K562 (cell line): Measurements from ENCODE around the gene EFNA1. TPM values are rescaled to one million over a fixed set of nuclear protein-coding genes. Genes with fewer than 3 reads are reported as not detected.

Experiments
- ATAC-seq: fragments of 200-7000 bp; cut with Tn5 transposase; 3 replicates; pipeline ENCODE4 v1.9.1; 2020; ENCODE audit warnings: moderate library complexity
- BruUV-seq: library from RNA; stranded (reverse); fragments of 400-500 nt; replicated peaks from 2 replicates; lab custom pipeline; 2021; lab: Mats Ljungman, UMichigan
- CTCF ChIA-PET: fragments of 300-600 bp; formaldehyde crosslinking; extraction: SDS; loops from one replicate; lab custom pipeline; 2021; ENCODE audit warnings: low intra/inter-chr PET ratio; lab: Yijun Ruan, JAX
- POLR2A ChIA-PET: fragments of 300-600, 350-650 bp; sonication (Branson Sonifier 250); formaldehyde crosslinking; extraction: SDS; loops from one replicate; lab custom pipeline; 2021; ENCODE audit warnings: antibody characterized with exemption, inconsistent platforms; lab: Yijun Ruan, JAX
- DNase-seq, 4 experiments: peaks; one replicate each; pipeline versions ENCODE4 v3.0.0 to v3.0.0-alpha.2; 2011 to 2018; ENCODE audit warnings: low spot score in 3 of 4, mixed read lengths in 3 of 4; ENCODE audit errors: extremely low read depth in 1 of 4
- FAIRE-seq: peaks from 2 replicates; lab custom pipeline; 2011; peaks lifted over from hg19 to GRCh38; lab: Jason Lieb, UNC
- H2AFZ ChIP-seq: 2 replicates; pipeline ENCODE4 v1.6.0; 2011; ENCODE audit warnings: low read depth, low read length, control low read depth, inconsistent platforms
- H3K27ac ChIP-seq: fragments of 200-600 bp; 3 replicates; pipeline ENCODE4 v1.8.0; 2011; ENCODE audit warnings: low read depth, mild to moderate bottlenecking, control low read depth, inconsistent platforms, low read length, moderate library complexity, mixed read lengths; ENCODE audit errors: extremely low read depth
- H3K27me3 ChIP-seq, 2 experiments: fragments of 300-600 bp in 1 of 2; 2 replicates in 1 of 2; 3 replicates in 1 of 2; pipeline versions ENCODE4 v1.6.0 to v1.8.0; 2011; ENCODE audit warnings: inconsistent platforms in 2 of 2, low read length in 2 of 2, mild to moderate bottlenecking in 1 of 2, mixed read lengths in 1 of 2, moderate library complexity in 1 of 2; ENCODE audit not compliant: control insufficient read depth in 2 of 2, insufficient read depth in 2 of 2
- H3K36me3 ChIP-seq: fragments of 300-600 bp; 3 replicates; pipeline ENCODE4 v1.8.0; 2011; ENCODE audit warnings: mild to moderate bottlenecking, low read length, inconsistent platforms; ENCODE audit not compliant: control insufficient read depth, insufficient read depth
- H3K4me1 ChIP-seq, 2 experiments: fragments of 200-600 bp in 1 of 2; replicated peaks in 1 of 2; 2 replicates in 1 of 2; 3 replicates in 1 of 2; pipeline versions ENCODE4 v1.5.1 to v1.8.0; 2011; ENCODE audit warnings: inconsistent platforms in 2 of 2, low read length in 2 of 2, mild to moderate bottlenecking in 1 of 2, mixed read lengths in 1 of 2, moderate library complexity in 1 of 2; ENCODE audit not compliant: control insufficient read depth in 2 of 2, insufficient read depth in 2 of 2
- H3K4me2 ChIP-seq: 2 replicates; pipeline ENCODE4 v1.6.1; 2011; ENCODE audit warnings: low read length, control low read depth, inconsistent platforms, mixed read lengths; ENCODE audit not compliant: insufficient read depth
- H3K4me3 ChIP-seq: fragments of 200-600 bp; sonication (generic), shearing (Covaris generic); 2 replicates; pipeline ENCODE4 v1.5.1; 2016; ENCODE audit warnings: control low read depth, inconsistent platforms
- H3K79me2 ChIP-seq: fragments of 200-600 bp; 3 replicates; pipeline ENCODE4 v1.8.0; 2011; ENCODE audit warnings: low read length, inconsistent platforms; ENCODE audit not compliant: control insufficient read depth, insufficient read depth
- H3K9ac ChIP-seq, 2 experiments: 2 replicates each; pipeline versions ENCODE4 v1.6.0 to v1.6.1; 2011; ENCODE audit warnings: low read depth in 2 of 2, low read length in 2 of 2, control low read depth in 1 of 2, inconsistent platforms in 1 of 2, mild to moderate bottlenecking in 1 of 2, mixed read lengths in 1 of 2; ENCODE audit not compliant: insufficient read depth in 1 of 2
- H3K9me1 ChIP-seq: one replicate; pipeline ENCODE4 v1.6.0; 2011; ENCODE audit warnings: inconsistent platforms, mild to moderate bottlenecking, low read length, moderate library complexity; ENCODE audit not compliant: control insufficient read depth, insufficient read depth
- H3K9me3 ChIP-seq: replicated peaks from 2 replicates; pipeline ENCODE4 v1.5.1; 2011; ENCODE audit warnings: low read depth, low read length, inconsistent platforms; ENCODE audit not compliant: control insufficient read depth, insufficient read depth
- H4K20me1 ChIP-seq: replicated peaks from 2 replicates; pipeline ENCODE4 v1.6.1; 2011; ENCODE audit warnings: low read length, inconsistent platforms, mixed read lengths; ENCODE audit not compliant: control insufficient read depth, insufficient read depth
- ASH1L ChIP-seq: fragments of 450-650 bp; IDR thresholded peaks from 2 replicates; pipeline ENCODE4 v1.6.1; 2018; ENCODE audit warnings: borderline replicate concordance, mild to moderate bottlenecking, low read depth; ENCODE audit not compliant: partially characterized antibody
- CBX3 ChIP-seq, 2 experiments: IDR thresholded peaks; 1 replicate in 1 of 2; 2 replicates in 1 of 2; pipeline ENCODE4 v1.6.1; 2012; ENCODE audit warnings: inconsistent platforms in 2 of 2, low read length in 2 of 2, borderline replicate concordance in 1 of 2, control low read depth in 1 of 2
- CREB3L1 ChIP-seq: fragments of 450-650 bp; IDR thresholded peaks from 2 replicates; pipeline ENCODE4 v1.6.1; 2014; ENCODE audit warnings: low read depth, mild to moderate bottlenecking, moderate library complexity, borderline replicate concordance
- CREM ChIP-seq: IDR thresholded peaks from 2 replicates; pipeline ENCODE4 v1.6.1; 2014; ENCODE audit warnings: antibody characterized with exemption, low read depth
- E2F3 ChIP-seq: fragments of 250-450 bp; sonication (Bioruptor Pico); IDR thresholded peaks from 2 replicates; pipeline ENCODE4 v1.4.0; 2020; ENCODE audit warnings: mild to moderate bottlenecking
- ETV5 ChIP-seq: sonication (generic); formaldehyde crosslinking; IDR thresholded peaks from 2 replicates; pipeline ENCODE4 v1.4.0; 2020; ENCODE audit warnings: low read depth, mild to moderate bottlenecking, missing genetic modification reagents
- ETV6 ChIP-seq, 3 experiments: fragments of 150-350 bp in 1 of 3; sonication (generic) in 1 of 3; formaldehyde crosslinking in 1 of 3; IDR thresholded peaks; 2 replicates each; pipeline versions ENCODE4 v1.6.1 to v1.8.0; 2014 to 2022; ENCODE audit warnings: borderline replicate concordance in 2 of 3, low read depth in 2 of 3, antibody characterized with exemption in 1 of 3, low read length in 1 of 3, mild to moderate bottlenecking in 1 of 3, missing genetic modification reagents in 1 of 3
- KLF10 ChIP-seq: fragments of 250-450 bp; sonication (Bioruptor Pico); IDR thresholded peaks from 2 replicates; pipeline ENCODE4 v1.6.1; 2021; ENCODE audit warnings: matching md5 sums
- MEIS2 ChIP-seq: fragments of 450-650 bp; IDR thresholded peaks from 2 replicates; pipeline ENCODE4 v1.6.1; 2014; ENCODE audit warnings: mild to moderate bottlenecking; ENCODE audit not compliant: partially characterized antibody
- NR3C1 ChIP-seq: sonication (generic); formaldehyde crosslinking; IDR thresholded peaks from 2 replicates; pipeline ENCODE4 v1.8.1; 2022; ENCODE audit warnings: missing genetic modification reagents
- SIN3A ChIP-seq, 2 experiments: fragments of 150-350 bp in 1 of 2; IDR thresholded peaks; 2 replicates each; pipeline ENCODE4 v1.6.1; 2011 to 2016; ENCODE audit warnings: borderline replicate concordance in 2 of 2, low read depth in 2 of 2, low read length in 2 of 2, mild to moderate bottlenecking in 2 of 2, moderate library complexity in 2 of 2; ENCODE audit not compliant: control insufficient read depth in 1 of 2
- WGBS: fragments of 100-300 bp; shearing (Covaris generic); methylation state at CpG from one replicate; pipeline ENCODE4 v1.1.6; 2016; ENCODE audit warnings: low coverage, mixed read lengths; ENCODE audit not compliant: insufficient coverage; ENCODE audit errors: missing lambda C conversion rate; 5-methylcytosine and 5-hydroxymethylcytosine counted together
- in situ Hi-C: fragments of 300-500 bp; cut with MboI; formaldehyde crosslinking; loops from 4 replicates; pipeline ENCODE4 v1.15.0; 2018; ENCODE audit warnings: inconsistent platforms, mixed read lengths
- intact Hi-C: fragments of 100-400 bp; cut with micrococcal nuclease; formaldehyde crosslinking; loops from 2 replicates; pipeline ENCODE4 v1.14.2; 2022
- polyA plus RNA-seq, 8 experiments: library from polyadenylated mRNA; depleted of rRNA in 4 of 8; stranded (reverse) in 5 of 8; unstranded in 3 of 8; fragments of >200 nt; fragmentation: Nextera tagmentation in 2 of 8; fragmentation: Illumina TruSeq in 1 of 8; extraction: Ambion mirVana in 2 of 8; extraction: Trizol in 1 of 8; gene quantifications; 2 replicates each; pipeline versions ENCODE4 v1.2.1 to v1.2.3, GENCODE V29; 2011 to 2014; ENCODE audit warnings: inconsistent platforms in 1 of 8, missing spikeins in 1 of 8
- total RNA-seq, 7 experiments: library from RNA; depleted of rRNA in 6 of 7; stranded (reverse); fragments of >200 nt in 6 of 7; fragmentation: Illumina TruSeq in 2 of 7; extraction: Trizol in 2 of 7; gene quantifications; 2 replicates each; pipeline versions ENCODE4 v1.2.1 to v1.2.3, GENCODE V29; 2011 to 2021; ENCODE audit warnings: low replicate concordance in 1 of 7

The EFNA1 gene
- total and polyA plus RNA-seq, 9 of the 15 experiments (the other 6 are each of a cell fraction or from before 2014, with no cell fraction given), result 2.1 to 9.3 (median 3.0) TPM

DNA sequence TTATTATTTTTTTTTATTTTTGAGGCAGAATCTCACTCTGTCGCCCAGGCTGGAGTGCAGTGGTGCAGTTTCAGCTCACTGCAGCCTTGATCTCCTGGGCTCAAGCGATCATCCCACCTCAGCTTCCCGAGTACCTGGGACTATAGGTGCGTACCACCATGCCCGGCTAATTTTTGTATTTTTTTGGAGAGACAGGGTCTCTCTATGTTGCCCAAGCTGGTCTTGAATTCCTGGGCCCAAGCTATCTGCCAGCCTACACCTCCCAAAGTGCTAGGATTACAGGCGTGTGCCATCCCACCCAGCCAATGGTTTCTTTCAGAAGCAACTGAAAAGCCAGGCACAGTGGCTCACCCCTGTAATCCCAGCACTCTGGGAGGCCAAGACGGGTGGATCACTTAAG, 43.1 kb downstream of the EFNA1 start:
- ChIA-PET POLR2A (interaction anchor here (0.6 to 2.6 kb wide), 2 partner anchors 23 to 96 kb away, joined by 3 to 12 read pairs; no protein-coding TSS in a partner anchor), CTCF (interaction anchor here (0.8 kb wide), 1 partner anchor 58 kb away, joined by 6 read pairs; no protein-coding TSS in a partner anchor)
- Histone ChIP-seq H3K9me3 (no peaks in the 10 kb centered on the region), H3K9ac (no peak overlapping the region), H3K4me3 (no peak overlapping the region), H3K36me3 (peaks cover 35% of the 10 kb centered on the region), H4K20me1 (no peaks in the 10 kb centered on the region), H3K27ac (no peak overlapping the region), H2AFZ (no peak overlapping the region), H3K4me1 (peaks cover 16 to 40% of the 10 kb centered on the region in 2 experiments; a peak in 4 of 5 replicates), H3K9me1 (no peaks in the 10 kb centered on the region), H3K79me2 (peaks cover 15% of the 10 kb centered on the region), H3K27me3 (no peaks in the 10 kb centered on the region), H3K4me2 (no peak overlapping the region)
- no TSS peak for BruUV-seq
- 83% methylated on average over 7 of the region's 7 CpGs for whole genome bisulfite sequencing
- DNase-seq, result no peak
- TF ChIP-seq NR3C1 (CRISPR knock-in tag) (no peak), ASH1L (no peak)
- FAIRE-seq, result no peak
- no peak for ATAC-seq
- intact Hi-C loops (no loop called here), in situ Hi-C loops (no loop called here)

DNA sequence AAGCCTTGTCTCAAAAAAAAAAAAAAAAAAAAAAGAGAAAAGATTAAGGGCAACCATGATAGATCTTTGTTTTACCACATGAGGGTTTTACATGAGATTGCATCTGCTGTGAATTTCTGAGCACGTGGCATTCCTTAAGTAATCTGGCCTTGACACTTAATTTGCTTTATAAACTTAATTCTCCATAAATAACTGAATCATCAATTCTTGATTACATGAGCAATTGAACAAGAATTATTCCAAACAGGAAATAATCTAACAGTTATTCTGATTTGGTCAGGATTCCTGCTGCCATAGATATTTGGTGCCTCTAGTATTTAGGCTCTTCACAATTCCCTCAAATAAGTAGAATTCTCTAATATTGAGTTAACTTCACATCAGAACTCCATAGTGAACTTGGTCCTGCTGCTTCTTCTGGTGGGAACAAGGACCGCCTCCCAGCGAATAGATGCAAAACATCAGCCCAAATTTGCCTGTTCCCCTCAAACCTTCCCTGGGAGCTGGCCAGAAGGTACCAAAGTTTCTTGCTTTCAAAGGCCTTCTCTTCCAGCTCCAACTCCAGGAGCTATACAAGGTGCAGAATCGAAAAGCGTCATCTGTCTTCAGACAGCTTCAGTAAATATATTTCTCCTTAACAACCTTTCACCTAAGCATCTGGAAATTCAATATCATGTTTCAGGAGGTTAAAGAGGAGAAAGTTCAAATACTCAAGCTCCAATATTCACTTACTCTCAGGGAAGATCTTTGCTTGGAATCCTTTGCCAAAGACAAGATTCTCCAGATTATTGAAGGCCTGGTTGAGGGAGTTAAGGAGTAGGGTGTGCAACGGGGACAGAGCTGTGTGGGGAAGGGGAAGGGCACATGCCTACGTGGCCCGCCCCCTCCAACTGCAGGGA, 44.4 kb downstream of the EFNA1 start:
- ChIA-PET CTCF (interaction anchor here (1.0 to 1.5 kb wide), 2 partner anchors 22 to 81 kb away, joined by 3 to 7 read pairs; no protein-coding TSS in a partner anchor), POLR2A (interaction anchor here (0.5 to 2.6 kb wide), 9 partner anchors 18 to 1205 kb away, joined by 3 to 12 read pairs (median 4); partner anchors contain the start of gene ADAM15)
- peaks cover 15% of the 10 kb centered on the region for H3K79me2 ChIP-seq
- peak overlapping the region; percentile 94 for H2AFZ ChIP-seq
- FAIRE-seq (no peak), ATAC-seq (peak; percentile 62), DNase-seq (no peak)
- 5% methylated on average over 8 of the region's 8 CpGs for WGBS
- no peaks in the 10 kb centered on the region for H4K20me1 ChIP-seq
- in situ Hi-C loops, result no loop called here
- BruUV-seq, result no TSS peak
- peak overlapping the region; percentile 89 for H3K27ac ChIP-seq
- intact Hi-C loops, result no loop called here
- no peaks in the 10 kb centered on the region for H3K27me3 ChIP-seq
- H3K9me1 ChIP-seq, result no peaks in the 10 kb centered on the region
- peaks cover 35% of the 10 kb centered on the region for H3K36me3 ChIP-seq
- peaks cover 18 to 45% of the 10 kb centered on the region in 2 experiments; a peak in 4 of 5 replicates for H3K4me1 ChIP-seq
- peak overlapping the region; percentile 89 to 93 for H3K9ac ChIP-seq
- no peaks in the 10 kb centered on the region for H3K9me3 ChIP-seq
- H3K4me2 ChIP-seq, result peak overlapping the region; percentile 97
- H3K4me3 ChIP-seq, result peak overlapping the region; percentile 83
- TF ChIP-seq SIN3A (IDR thresholded peaks at IDR 0.05; ENCODE audit: borderline replicate concordance in 2 of 2, control insufficient read depth in 1 of 2, low read depth in 2 of 2, low read length in 2 of 2) (0 out of 4 replicates have a peak, but pooled peaks of 1 of the 2 experiments have one; percentile 54), CBX3 (IDR thresholded peaks at IDR 0.05; ENCODE audit: borderline replicate concordance in 1 of 2, low read length in 2 of 2) (0 out of 3 replicates have a peak, but pooled peaks of 1 of the 2 experiments have one; percentile 5), MEIS2 (no peak), E2F3 (no peak), ETV6 (IDR thresholded peaks at IDR 0.05; ENCODE audit: borderline replicate concordance in 1 of 2, low read depth in 2 of 2, low read length in 1 of 2) (no peak), ETV6 (CRISPR knock-in tag; IDR thresholded peaks at IDR 0.05; ENCODE audit: borderline replicate concordance) (peak; percentile 60; the same call in 1 of the 2 replicates), KLF10 (no peak), CREM (peak; percentile 54; the same call in 1 of the 2 replicates), CREB3L1 (peak; percentile 71), ETV5 (CRISPR knock-in tag) (no peak)
